Body of pancreas (tissue), 4 donors: ENCODE measurements around the gene PLA2G4E.

Source experiments
- CTCF ChIP-seq, 7 experiments: fragments of 450-650 bp in 4 of 7; fragments of 200-600 bp in 3 of 7; sonication (generic) in 3 of 7; IDR thresholded peaks; one replicate each; pipeline ENCODE4 v1.5.1; 2016 to 2019; ENCODE audit warnings: antibody characterized with exemption in 7 of 7
- POLR2A ChIP-seq, 3 donors: fragments of 450-650 bp; IDR thresholded peaks; one replicate each; pipeline ENCODE4 v1.6.1; 2016; ENCODE audit warnings: antibody characterized with exemption in 3 of 3, mild to moderate bottlenecking in 2 of 3

DNA sequence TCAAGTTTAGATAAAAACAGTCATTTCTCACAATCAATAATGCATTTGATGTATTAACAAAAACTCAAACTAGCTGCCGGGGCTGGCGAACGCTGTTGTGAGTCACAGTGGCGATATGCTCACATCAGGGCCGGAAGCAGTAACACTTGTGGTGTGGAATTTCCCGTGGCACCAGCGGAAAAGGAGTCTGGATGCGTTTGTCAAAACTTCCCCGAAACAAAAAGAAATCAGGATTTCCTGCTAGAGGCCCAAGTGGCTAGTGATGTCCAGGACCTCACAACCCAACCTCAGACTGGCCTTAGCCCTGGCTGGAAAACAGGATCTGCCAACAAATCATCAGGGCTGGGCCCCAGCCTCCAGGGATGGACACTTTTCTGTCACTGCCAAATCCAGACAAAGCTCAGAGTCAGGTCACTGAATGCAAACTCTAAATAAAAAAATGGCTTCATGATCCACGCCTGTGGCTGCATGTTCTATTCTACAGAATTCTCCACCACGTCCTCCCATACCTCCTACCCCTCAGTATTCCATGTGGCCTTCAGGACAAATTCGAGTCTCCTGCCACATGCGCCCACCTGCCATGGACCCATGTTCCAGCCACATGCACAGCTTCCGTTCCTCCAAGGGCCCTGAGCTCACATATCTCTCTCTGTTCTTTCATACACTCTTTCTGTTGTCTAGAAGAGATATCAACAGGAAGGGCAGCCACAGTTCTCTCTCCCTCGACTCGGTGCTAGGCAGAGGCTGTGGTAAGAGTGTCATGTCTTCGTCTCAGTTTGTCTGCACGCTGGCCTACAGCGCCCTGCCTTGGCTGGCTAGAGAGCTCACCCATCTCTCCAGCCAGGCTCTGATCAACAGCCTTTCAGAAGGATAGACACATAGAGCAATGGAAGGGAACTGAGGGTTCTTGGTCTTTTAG, 83.9 kb downstream of the PLA2G4E start:
- TF ChIP-seq CTCF (IDR thresholded peaks at IDR 0.05): no peak
- no peak for TF ChIP-seq POLR2A (IDR thresholded peaks at IDR 0.05)
